SK-N-SH (cell line): ENCODE measurements around the gene PPP2R5C. TPM values are rescaled to one million over a fixed set of nuclear protein-coding genes. Genes with fewer than 3 reads are reported as not detected.
"Not testable (repeated sequence)": the region's sequence is repeated elsewhere in the genome, so short reads cannot be mapped to it uniquely, and the experiment has no call there.

ENCODE experiments used
- CTCF ChIA-PET: fragments of 300-600, 350-600 bp; formaldehyde crosslinking; extraction: SDS; loops from one replicate; lab custom pipeline; 2021; lab: Yijun Ruan, JAX
- POLR2A ChIA-PET: fragments of 350-600 bp; sonication (Branson Sonifier 250); formaldehyde crosslinking; extraction: SDS; loops from one replicate; lab custom pipeline; 2020; ENCODE audit warnings: antibody characterized with exemption, inconsistent platforms; lab: Yijun Ruan, JAX
- DNase-seq: peaks from one replicate; pipeline ENCODE4 v3.0.0; 2012
- H2AFZ ChIP-seq: fragments of 200-600 bp; sonication (generic); 2 replicates; pipeline ENCODE4 v1.8.1; 2016; ENCODE audit warnings: antibody characterized with exemption, mild to moderate bottlenecking, low read depth
- H3F3A ChIP-seq: fragments of 200-600 bp; sonication (generic); replicated peaks from 2 replicates; pipeline ENCODE3; 2016; ENCODE audit warnings: antibody characterized with exemption, mild to moderate bottlenecking; ENCODE audit not compliant: insufficient read depth
- H3K27ac ChIP-seq, 2 experiments: fragments of 200-500 bp in 1 of 2; fragments of 200-600 bp in 1 of 2; sonication (Bioruptor generic) in 1 of 2; sonication (generic), shearing (Covaris generic) in 1 of 2; 2 replicates each; pipeline versions ENCODE4 v1.5.1 to v1.6.1; 2014 to 2016; ENCODE audit warnings: low read depth in 2 of 2, inconsistent platforms in 1 of 2, low read length in 1 of 2, mild to moderate bottlenecking in 1 of 2, mixed read lengths in 1 of 2
- H3K27me3 ChIP-seq: fragments of 200-600 bp; sonication (generic), shearing (Covaris generic); 2 replicates; pipeline ENCODE4 v1.6.1; 2016; ENCODE audit warnings: mixed run types; ENCODE audit not compliant: insufficient read depth
- H3K36me3 ChIP-seq, 2 experiments: fragments of 200-500 bp in 1 of 2; fragments of 200-600 bp in 1 of 2; sonication (Bioruptor generic) in 1 of 2; sonication (generic) in 1 of 2; replicated peaks in 1 of 2; 2 replicates each; pipeline versions ENCODE3 to v1.5.1; 2014 to 2016; ENCODE audit warnings: low read length in 1 of 2, mild to moderate bottlenecking in 1 of 2; ENCODE audit not compliant: insufficient read depth in 2 of 2, control insufficient read depth in 1 of 2
- H3K4me1 ChIP-seq, 2 experiments: fragments of 200-500 bp in 1 of 2; fragments of 200-600 bp in 1 of 2; sonication (Bioruptor generic) in 1 of 2; sonication (generic), shearing (Covaris generic) in 1 of 2; 2 replicates each; pipeline versions ENCODE4 v1.5.1 to v1.6.1; 2014 to 2016; ENCODE audit warnings: low read depth in 1 of 2, low read length in 1 of 2, mixed run types in 1 of 2; ENCODE audit not compliant: insufficient read depth in 2 of 2, control insufficient read depth in 1 of 2
- H3K4me2 ChIP-seq: fragments of 200-600 bp; sonication (generic), shearing (Covaris generic); 2 replicates; pipeline ENCODE4 v1.6.1; 2017; ENCODE audit warnings: mixed run types
- H3K4me3 ChIP-seq, 2 experiments: fragments of 200-500 bp in 1 of 2; fragments of 200-600 bp in 1 of 2; sonication (Bioruptor generic) in 1 of 2; sonication (generic), shearing (Covaris generic) in 1 of 2; 2 replicates each; pipeline versions ENCODE4 v1.5.1 to v1.8.1; 2014 to 2016; ENCODE audit warnings: low read depth in 2 of 2, inconsistent platforms in 1 of 2, low read length in 1 of 2, mild to moderate bottlenecking in 1 of 2, mixed read lengths in 1 of 2, moderate library complexity in 1 of 2
- H3K79me2 ChIP-seq: fragments of 200-600 bp; sonication (generic); 2 replicates; pipeline ENCODE4 v1.8.1; 2017; ENCODE audit warnings: mild to moderate bottlenecking; ENCODE audit not compliant: insufficient read depth
- H3K9ac ChIP-seq: fragments of 200-600 bp; sonication (generic); 2 replicates; pipeline ENCODE4 v1.6.1; 2017; ENCODE audit warnings: mixed run types
- H3K9me2 ChIP-seq: fragments of 200-600 bp; sonication (generic); 2 replicates; pipeline ENCODE4 v1.6.1; 2017; ENCODE audit warnings: mixed run types
- H3K9me3 ChIP-seq: fragments of 200-600 bp; sonication (generic); 2 replicates; pipeline ENCODE4 v1.6.1; 2017; ENCODE audit warnings: mixed run types, mild to moderate bottlenecking, moderate library complexity
- H4K20me1 ChIP-seq: fragments of 200-600 bp; sonication (generic); 2 replicates; pipeline ENCODE4 v1.6.1; 2017; ENCODE audit warnings: mild to moderate bottlenecking, mixed run types; ENCODE audit not compliant: insufficient read depth
- CHD2 ChIP-seq: fragments of 150-350 bp; IDR thresholded peaks from 2 replicates; pipeline ENCODE4 v1.6.1; 2018; ENCODE audit warnings: low read length; ENCODE audit not compliant: partially characterized antibody
- EP300 ChIP-seq, 2 experiments: IDR thresholded peaks; 2 replicates each; pipeline versions ENCODE4 v1.4.0 to v1.6.1; 2012; ENCODE audit warnings: borderline replicate concordance in 1 of 2, low read depth in 1 of 2, low read length in 1 of 2
- FOSL2 ChIP-seq: IDR thresholded peaks from 2 replicates; pipeline ENCODE4 v1.4.0; 2012; ENCODE audit warnings: low read depth, mild to moderate bottlenecking, moderate library complexity, borderline replicate concordance
- FOXM1 ChIP-seq: IDR thresholded peaks from 2 replicates; pipeline ENCODE4 v1.4.0; 2012; ENCODE audit warnings: low read depth, mild to moderate bottlenecking
- GATA2 ChIP-seq: sonication (generic); formaldehyde crosslinking; IDR thresholded peaks from 2 replicates; pipeline ENCODE4 v1.5.0; 2020; ENCODE audit warnings: mild to moderate bottlenecking, missing genetic modification reagents
- JUND ChIP-seq: IDR thresholded peaks from 2 replicates; pipeline ENCODE4 v1.4.0; 2012
- MXI1 ChIP-seq: IDR thresholded peaks from 2 replicates; pipeline ENCODE4 v1.6.1; 2012; ENCODE audit warnings: mild to moderate bottlenecking, low read depth, low read length, improper control_type of control experiment
- NFIC ChIP-seq: IDR thresholded peaks from 2 replicates; pipeline ENCODE4 v1.4.0; 2012; ENCODE audit warnings: borderline replicate concordance
- PBX3 ChIP-seq: IDR thresholded peaks from 2 replicates; pipeline ENCODE4; 2012
- POLR2AphosphoS5 ChIP-seq: IDR thresholded peaks from 2 replicates; pipeline ENCODE4 v1.6.1; 2012; ENCODE audit warnings: low read depth, low read length
- TCF12 ChIP-seq: IDR thresholded peaks from 2 replicates; pipeline ENCODE4 v1.4.0; 2012
- TEAD4 ChIP-seq: IDR thresholded peaks from 2 replicates; pipeline ENCODE4 v1.4.0; 2012; ENCODE audit warnings: mild to moderate bottlenecking, borderline replicate concordance; ENCODE audit not compliant: insufficient read depth
- WGBS: methylation state at CpG from one replicate; pipeline ENCODE4 v1.1.6; 2017; ENCODE audit warnings: low lambda C conversion rate; 5-methylcytosine and 5-hydroxymethylcytosine counted together
- polyA plus RNA-seq, 3 experiments: library from polyadenylated mRNA; depleted of rRNA; stranded (reverse); fragments of >200 nt; gene quantifications; 2 replicates each; pipeline ENCODE4 v1.2.3, GENCODE V29; 2012

PPP2R5C gene
- polyA plus RNA-seq, 1 of the 3 experiments (the other 2 are of a cell fraction) = 43.7 TPM

- ChIA-PET POLR2A (no interaction called here), CTCF (interaction anchor here (1.3 to 6.5 kb wide), 3 partner anchors 15 to 22 kb away, joined by 4 to 44 read pairs (median 7); no protein-coding TSS in a partner anchor)
- DNase-seq = no peak
- H3F3A ChIP-seq = peaks cover 21% of the 10 kb centered on the region
- H3K36me3 ChIP-seq = no peaks in the 10 kb centered on the region
- H3K4me1 ChIP-seq = peaks cover 0 to 2% of the 10 kb centered on the region in 2 experiments; a peak in 1 of 4 replicates
- peak overlapping the region in 1 of 2 experiments; percentile 92; a peak in 2 of 4 replicates for H3K27ac ChIP-seq
- no peak overlapping the region for H3K4me3 ChIP-seq
- TF ChIP-seq CHD2 (no peak), JUND (peak; percentile 68), EP300 (IDR thresholded peaks at IDR 0.05; ENCODE audit: borderline replicate concordance in 1 of 2, low read depth in 1 of 2, low read length in 1 of 2) (0 out of 4 replicates have a peak, but pooled peaks of 1 of the 2 experiments have one; percentile 23), NFIC (0 out of 2 replicates have a peak, but pooled peaks have one; percentile 14), MXI1 (no peak), FOSL2 (0 out of 2 replicates have a peak, but pooled peaks have one; percentile 54), PBX3 (peak; percentile 88), TCF12 (peak; percentile 21; the same call in 1 of the 2 replicates)
- H3K9ac ChIP-seq = peak overlapping the region; percentile 63; the same call in 1 of the 2 replicates
- H3K27me3 ChIP-seq = no peaks in the 10 kb centered on the region
- H3K9me3 ChIP-seq = no peaks in the 10 kb centered on the region
- H3K4me2 ChIP-seq = peak overlapping the region; percentile 34; the same call in 1 of the 2 replicates
- whole genome bisulfite sequencing = 44% methylated on average over 21 of the region's 21 CpGs
- H4K20me1 ChIP-seq = no peaks in the 10 kb centered on the region
- H2AFZ ChIP-seq = peak overlapping the region; percentile 79; the same call in 1 of the 2 replicates
- H3K79me2 ChIP-seq = no peaks in the 10 kb centered on the region
- no peaks in the 10 kb centered on the region for H3K9me2 ChIP-seq
Observed at GRCh38 chr14:101721951-101722661, 39.4 kb upstream of the PPP2R5C start.

- ChIA-PET POLR2A (no interaction called here), CTCF (interaction anchor here (1.3 to 1.6 kb wide), 2 partner anchors 16 to 21 kb away, joined by 4 to 7 read pairs; no protein-coding TSS in a partner anchor)
- H3K27me3 ChIP-seq = no peaks in the 10 kb centered on the region
- peaks cover 21% of the 10 kb centered on the region for H3F3A ChIP-seq
- H3K9me3 ChIP-seq = no peaks in the 10 kb centered on the region
- H3K79me2 ChIP-seq = no peaks in the 10 kb centered on the region
- H2AFZ ChIP-seq = no peak overlapping the region
- no peak for DNase-seq
- TF ChIP-seq FOXM1 (no peak), GATA2 (no peak), TEAD4 (no peak), MXI1 (no peak), POLR2AphosphoS5 (no peak)
- TF ChIP-seq, all 33 proteins: peak for 0
- Histone ChIP-seq H3K9me2 (no peaks in the 10 kb centered on the region), H3K4me1 (peaks cover 0 to 2% of the 10 kb centered on the region in 2 experiments; a peak in 1 of 4 replicates), H3K9ac (no peak overlapping the region), H3K4me3 (no peak overlapping the region), H3K36me3 (no peaks in the 10 kb centered on the region), H4K20me1 (no peaks in the 10 kb centered on the region), H3K4me2 (no peak overlapping the region), H3K27ac (peak overlapping the region in 1 of 2 experiments; percentile 92; a peak in 2 of 4 replicates)
- WGBS = 74% methylated on average over 8 of the region's 8 CpGs
Observed at GRCh38 chr14:101723061-101723595, 38.4 kb upstream of the PPP2R5C start.

GRCh38 chr14:101725652-101726051, 35.9 kb upstream of the PPP2R5C start:
- H3K4me3 ChIP-seq, H3K9me3 ChIP-seq, POLR2A ChIA-PET: not testable (repeated sequence)

More at GRCh38 chr14:101725652-101726051, 35.9 kb upstream of the PPP2R5C start:
- H3K4me1 ChIP-seq, H4K20me1 ChIP-seq, H3K9ac ChIP-seq, DNase-seq, H3K9me2 ChIP-seq, H3K36me3 ChIP-seq, H3K27ac ChIP-seq, H2AFZ ChIP-seq, H3K4me2 ChIP-seq, H3K27me3 ChIP-seq, H3K79me2 ChIP-seq: not testable (repeated sequence)
- CTCF ChIA-PET = interaction anchor here (0.6 to 1.5 kb wide), 2 partner anchors 18 to 31 kb away, joined by 3 to 7 read pairs; no protein-coding TSS in a partner anchor
- peaks cover 21% of the 10 kb centered on the region for H3F3A ChIP-seq
- 84% methylated on average over 7 of the region's 7 CpGs for WGBS
